ENCODE measurements around the gene ENAM.
"Not testable (repeated sequence)": the region's sequence is repeated elsewhere in the genome, so short reads cannot be mapped to it uniquely, and the experiment has no call there.

ENAM gene

DNA sequence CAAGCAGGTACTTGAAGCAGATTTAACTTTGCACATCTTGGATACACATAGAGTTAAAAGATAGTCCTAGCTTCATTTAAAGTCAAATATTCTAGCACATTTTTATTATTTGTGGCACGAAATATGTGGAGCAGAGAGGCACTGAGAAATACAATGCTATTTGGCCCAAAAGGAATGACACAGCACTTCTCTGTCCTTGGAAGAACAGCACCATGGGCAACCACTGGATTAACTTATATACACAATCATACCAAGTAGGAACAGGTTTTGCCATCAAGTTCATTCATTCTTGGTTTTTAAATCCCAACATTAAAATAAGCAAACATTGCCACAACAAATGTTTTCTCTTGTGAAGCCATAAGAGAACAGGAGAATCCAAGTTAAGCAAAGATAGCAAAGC lies 924 bp upstream of the ENAM start:
- DNase-seq, result no peak

DNA sequence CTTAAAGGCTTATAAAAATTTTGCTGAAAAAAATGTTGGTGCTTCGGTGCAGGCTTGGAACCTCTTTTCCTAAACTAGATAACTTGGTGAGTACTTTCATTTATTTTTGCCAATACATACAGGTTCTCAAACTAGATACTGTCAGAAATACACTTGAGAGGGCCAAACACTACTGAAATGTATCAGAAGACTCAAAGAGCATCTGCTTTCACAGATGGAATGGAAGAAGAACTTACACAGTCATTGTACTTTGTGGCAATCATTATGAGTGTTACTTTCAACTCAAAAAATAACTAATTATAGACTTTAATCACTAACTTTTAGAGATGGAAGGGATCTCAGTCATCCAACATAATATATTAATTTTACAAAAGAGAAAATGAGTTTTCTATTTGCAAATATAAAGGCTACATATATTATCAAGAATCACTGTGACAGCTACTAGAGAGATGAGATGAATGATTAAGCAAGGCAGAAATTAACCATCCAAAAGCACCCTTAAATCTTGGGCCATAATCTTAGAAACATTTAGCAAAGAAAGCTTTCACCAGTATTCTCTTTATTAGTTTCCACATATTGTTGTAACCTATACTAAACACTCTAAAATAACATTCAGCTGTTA lies 1.0 kb downstream of the ENAM start:
- DNase-seq, result no peak

DNA sequence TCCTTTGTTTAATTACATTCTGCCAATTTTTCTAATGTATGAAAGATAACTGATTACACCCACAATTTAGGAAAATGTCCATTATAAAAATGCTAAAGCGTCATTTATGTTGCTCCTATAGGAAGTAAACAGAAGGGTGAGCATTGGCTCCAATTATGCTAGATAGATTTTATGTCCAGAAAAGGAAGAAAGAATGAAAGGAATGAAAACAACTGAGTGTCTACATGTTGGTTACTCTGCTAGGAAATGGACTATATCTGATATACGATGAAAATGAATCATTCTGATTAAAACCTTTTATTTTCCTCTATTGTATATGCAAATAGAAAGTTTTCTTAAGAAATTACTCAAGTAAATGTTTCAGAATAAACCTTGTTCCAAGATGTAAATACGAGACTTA lies 1.6 kb downstream of the ENAM start:
- DNase-seq, result no peak

DNA sequence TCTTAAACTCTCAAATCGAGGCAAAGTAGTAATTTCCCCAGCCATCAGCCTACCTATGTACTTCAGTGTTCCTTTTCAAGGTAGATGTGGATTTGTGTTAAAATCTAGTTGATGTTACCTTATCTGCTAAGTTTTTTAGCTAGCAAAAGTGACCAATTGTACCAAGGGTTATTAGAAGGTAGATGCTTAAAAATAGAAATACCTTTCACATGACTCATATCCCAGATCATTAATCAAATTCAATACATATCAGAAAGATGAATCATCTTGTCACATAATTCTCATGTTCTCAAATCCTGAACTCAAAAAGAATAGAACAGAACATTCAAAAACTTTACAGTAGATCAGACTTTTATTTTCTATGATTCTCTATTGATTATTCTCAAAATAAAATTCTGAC lies 3.5 kb downstream of the ENAM start:
- no peak for DNase-seq

DNA sequence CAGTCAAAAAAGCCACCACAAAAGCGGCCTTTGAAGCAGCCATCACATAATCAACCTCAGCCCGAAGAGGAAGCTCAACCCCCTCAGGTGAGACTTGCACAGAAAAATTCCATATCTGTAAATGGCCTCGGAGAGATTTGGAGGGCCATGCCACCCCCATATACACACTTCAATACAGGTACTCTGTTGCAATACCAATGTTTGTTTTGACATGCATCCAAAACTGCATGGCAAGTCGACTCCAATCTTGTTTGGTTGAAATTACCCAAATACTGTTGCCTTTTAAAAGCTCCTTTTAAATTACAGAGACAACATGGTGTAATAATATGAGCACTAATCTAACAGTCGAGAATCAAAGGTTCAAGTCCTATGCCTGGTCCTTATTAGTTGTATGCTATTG lies 5.9 kb downstream of the ENAM start:
- DNase-seq, result no peak

DNA sequence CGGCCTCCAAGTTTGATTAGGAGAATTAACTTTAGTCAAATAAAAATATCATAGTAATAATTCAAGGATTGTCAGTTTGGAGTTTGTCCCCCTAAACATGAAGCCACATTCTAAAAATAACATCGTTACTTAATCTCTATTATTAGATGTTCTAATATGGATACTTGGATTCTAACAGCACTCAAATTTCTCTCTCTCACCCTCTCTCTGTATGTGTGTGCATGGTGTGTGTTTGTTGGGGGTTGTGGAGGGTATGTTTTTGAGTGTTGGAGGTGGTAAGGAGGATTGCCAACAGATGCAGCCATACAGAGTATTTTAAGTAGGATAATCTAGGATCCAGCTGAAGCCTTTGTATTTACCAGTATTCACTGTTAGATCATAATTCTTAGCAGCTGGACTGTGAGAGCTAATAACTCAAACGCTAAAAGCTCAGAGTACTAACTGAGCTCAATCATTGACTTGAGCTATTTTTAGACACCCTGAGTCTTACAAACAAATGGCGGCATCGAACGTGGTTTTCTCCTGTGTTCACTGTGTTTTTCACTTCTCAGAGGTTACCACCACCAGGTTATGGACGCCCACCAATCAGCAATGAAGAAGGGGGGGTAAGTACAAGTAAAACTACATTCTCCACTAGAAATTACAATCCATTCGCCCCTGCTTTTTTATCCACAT lies 8.8 kb downstream of the ENAM start:
- peak; percentile 67 to 75 for DNase-seq

DNA sequence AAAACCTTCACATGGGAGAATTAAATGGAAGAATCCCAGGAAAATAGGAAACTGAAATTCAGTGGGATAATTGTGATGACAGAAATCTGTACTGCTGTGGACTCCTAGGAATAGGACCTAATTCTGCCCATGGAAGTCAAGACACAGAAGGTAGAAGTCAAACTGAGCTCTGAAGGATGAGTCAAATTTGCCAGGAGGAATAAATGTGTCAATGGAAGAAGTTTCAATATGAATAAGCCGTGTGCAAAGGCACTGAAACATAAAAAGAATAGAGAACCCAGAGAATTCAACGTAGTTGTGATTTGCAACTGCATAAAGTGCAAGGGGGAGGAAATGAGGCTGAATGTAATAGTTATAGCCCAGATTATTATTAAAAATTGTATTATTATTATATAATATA lies 11.6 kb downstream of the ENAM start:
- no peak for DNase-seq

DNA sequence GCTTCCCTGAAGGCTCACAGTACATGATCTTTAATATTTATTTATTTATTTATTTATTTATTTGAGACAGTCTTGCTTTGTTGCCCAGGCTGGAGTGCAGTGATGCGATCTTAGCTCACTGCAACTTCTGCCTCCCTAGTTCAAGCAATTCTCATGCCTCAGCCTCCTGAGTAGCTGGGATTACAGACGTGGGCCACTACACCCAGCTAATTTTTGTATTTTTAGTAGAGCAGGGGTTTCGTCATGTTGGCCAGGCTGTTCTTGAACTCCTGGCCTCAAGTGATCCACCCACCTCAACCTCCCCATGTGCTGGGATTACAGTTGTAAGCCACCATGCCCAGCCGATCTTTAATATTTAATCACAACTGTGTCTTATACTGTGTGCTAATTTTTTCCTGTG lies 22.2 kb downstream of the ENAM start:
- DNase-seq, result not testable (repeated sequence)

DNA sequence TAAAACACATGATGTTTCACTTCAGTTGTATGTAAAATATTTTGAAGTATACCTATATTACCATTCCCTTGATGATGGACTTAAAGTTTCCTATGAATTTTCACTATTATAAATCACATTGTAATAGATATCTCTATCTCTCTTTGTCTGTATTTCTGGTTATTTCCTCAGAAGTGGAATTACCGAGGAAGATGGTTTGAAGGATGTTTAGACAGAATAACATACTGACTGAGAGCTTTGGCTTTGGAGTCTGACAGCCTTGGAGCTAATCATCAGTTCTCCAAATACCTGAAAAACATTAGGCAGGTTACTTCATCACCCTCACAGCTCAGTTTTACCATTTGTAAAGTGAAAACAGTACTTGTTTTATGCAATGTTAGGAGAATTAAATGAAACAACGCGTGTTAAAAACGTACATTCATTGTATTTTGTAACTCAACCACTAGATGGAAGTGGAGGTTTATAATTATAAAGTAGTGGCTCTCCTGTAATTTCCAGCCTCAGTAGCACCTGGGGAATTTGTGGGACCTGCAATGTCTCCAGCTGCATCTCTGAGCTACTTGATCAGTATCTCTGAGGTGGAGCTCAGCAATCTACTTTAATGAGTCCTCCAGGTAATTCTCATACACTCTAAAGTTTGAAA lies 23.4 kb downstream of the ENAM start:
- DNase-seq, result peak in 1 of 2 experiments; percentile 39

DNA sequence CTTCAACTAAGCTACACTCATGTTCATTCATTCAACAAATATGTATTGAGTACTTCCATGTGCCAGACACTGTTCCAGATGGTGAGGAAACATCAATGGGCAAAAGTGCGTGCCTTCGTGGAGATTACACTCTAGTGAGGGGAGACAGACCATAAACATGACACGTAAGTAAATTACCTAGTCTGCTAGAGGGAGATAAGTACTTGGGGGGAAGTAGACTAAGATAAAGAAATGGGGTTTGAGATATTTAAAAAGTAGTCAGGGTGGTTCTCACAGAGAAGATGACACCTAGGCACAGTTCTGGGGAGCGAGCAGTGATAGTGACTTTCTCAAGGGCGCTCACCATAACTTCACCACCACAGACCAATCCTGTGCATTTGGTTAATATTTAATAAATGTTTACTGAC lies 26.1 kb downstream of the ENAM start:
- DNase-seq, result no peak

DNA sequence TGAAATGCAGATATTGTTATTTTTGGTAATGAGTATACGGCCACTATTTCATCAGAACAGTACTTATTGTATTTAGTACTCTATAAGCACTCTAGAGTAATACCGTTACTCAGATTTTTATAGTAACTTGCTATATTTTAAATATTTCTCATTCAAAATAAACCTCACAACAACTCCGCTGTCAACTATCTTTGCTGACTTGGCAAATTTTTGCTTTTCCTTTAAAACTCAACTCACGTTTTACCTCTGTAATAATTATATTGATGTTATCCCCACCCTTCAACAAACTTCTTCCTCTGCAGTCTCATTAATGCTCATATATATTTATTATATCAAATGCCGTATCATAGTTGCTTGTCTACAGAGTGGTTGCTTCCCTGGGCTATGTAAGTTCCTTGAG lies 28.8 kb downstream of the ENAM start:
- no peak for DNase-seq

DNA sequence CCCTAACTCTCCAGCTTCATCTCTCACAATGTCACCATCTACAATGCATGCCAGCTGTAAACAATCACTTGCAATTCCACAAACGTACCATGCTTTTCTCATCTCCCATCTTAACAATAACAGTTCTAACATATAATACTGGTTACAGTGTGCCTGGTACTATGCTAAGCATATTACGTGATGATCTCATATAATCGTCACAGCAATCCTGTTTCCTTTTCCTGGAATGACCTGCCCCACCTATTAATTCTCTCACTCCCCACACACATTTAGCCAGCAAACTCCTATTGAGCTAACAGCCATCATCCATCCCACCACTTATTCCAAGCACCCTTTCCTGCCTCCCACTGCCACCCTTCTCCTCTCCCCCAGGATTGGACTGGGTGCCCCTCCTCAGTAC lies 29.9 kb downstream of the ENAM start:
- DNase-seq, result no peak

DNA sequence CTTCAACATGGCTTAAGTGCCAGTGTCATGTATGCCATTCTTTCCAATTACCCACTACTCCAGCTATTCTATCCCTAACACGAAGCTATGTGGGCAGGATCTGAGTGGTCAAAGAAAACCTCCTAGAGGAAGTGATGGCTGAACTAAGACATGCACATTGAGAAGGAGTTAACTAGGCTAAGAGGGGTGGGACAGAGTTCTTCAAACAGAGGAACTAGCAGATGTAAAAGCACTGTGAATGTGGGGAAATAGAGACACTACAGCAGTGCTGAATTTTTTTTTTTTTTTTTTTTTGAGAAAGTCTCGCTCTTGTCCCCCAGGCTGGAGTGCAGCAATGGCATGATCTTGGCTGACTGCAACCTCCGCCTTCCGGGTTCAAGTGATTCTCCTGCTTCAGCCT lies 31.6 kb downstream of the ENAM start:
- DNase-seq, result no peak

DNA sequence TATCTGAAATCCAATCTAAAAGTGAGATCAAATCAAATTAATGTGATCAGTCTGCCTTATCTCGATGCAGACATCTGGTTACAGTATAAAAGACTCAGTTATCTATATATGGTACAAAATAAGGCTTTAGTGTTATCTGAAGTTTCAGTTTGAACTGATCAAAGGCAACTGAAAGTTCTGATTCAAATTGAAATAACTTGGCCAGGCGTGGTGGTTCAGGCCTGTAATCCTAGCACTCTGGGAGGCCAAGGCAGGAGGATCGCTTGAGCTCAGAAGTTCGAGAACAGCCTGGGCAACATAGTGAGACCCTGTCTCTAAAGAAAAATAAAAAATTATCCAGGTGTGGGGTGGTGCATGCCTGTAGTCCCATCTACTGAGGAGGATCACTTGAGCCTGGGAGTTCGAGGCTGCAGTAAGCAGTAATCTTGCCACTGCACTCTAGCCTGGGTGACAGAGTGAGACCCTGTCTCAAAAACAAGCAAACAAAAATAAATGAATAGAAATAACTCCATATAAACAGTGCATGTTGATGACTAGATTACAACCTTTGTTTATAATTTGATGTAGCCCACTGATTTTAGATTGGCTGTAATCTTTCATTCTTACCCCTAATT lies 32.9 kb downstream of the ENAM start:
- not testable (repeated sequence) for DNase-seq

DNA sequence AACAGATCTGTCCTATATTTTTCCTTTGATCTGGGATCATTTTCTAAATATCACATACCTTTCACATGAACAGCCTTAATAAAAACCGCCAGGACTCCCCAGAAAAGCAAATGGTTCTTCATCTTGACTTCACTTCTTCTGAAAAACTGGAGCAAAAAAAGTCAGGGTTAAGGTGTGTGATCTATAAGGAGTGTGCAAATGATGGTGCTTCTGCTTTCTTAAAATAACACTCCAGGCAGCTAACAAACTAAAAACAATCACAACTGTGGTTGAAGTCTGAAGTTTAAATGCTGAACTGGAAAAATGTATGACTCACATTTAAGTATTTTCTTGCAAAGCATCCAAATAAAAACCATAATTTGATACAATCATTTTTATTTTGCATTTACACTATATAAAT lies 37.8 kb downstream of the ENAM start, which contains the start of gene JCHAIN:
JCHAIN (minus strand) TSS at position 140 of the 400 bp plus-strand sequence; CDS start at position 122, 18 bp downstream.
- no peak for DNase-seq

DNA sequence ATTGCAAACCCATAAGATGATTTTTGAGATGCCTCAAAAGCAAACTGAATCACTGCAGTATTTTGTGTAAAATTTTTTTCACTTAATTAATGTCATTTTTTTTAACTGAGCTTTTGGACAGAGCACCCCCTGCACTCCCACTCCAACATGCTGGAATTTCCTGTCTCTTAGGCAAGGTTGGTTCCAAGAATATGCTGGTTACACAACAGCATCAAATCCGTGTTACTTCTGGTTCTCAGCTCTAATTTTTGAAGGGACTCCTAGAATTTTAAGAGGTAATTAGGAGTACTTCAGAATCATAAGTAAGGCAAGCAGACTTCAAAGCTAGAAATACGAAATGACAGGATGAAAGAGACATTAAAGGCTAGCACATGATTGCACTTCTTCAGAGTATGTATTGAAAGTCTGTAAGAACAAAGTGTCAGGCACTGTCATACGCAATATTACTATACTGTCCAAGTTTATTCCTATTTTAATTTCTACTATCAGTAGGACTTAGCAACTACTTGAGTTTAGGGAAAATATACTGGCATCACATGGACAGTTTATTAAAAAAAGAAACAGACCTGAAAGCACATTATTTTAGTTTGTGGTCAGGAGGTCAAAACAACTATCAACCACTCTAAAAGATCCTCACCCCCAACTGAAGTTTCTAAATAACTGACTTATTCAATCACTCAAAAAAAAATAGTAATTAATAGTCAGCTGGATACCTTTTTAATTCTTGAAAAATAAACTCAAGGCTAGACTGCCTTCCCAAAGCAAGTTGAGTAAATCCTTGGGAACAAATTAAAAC lies 39.4 kb downstream of the ENAM start:
- DNase-seq, result no peak

DNA sequence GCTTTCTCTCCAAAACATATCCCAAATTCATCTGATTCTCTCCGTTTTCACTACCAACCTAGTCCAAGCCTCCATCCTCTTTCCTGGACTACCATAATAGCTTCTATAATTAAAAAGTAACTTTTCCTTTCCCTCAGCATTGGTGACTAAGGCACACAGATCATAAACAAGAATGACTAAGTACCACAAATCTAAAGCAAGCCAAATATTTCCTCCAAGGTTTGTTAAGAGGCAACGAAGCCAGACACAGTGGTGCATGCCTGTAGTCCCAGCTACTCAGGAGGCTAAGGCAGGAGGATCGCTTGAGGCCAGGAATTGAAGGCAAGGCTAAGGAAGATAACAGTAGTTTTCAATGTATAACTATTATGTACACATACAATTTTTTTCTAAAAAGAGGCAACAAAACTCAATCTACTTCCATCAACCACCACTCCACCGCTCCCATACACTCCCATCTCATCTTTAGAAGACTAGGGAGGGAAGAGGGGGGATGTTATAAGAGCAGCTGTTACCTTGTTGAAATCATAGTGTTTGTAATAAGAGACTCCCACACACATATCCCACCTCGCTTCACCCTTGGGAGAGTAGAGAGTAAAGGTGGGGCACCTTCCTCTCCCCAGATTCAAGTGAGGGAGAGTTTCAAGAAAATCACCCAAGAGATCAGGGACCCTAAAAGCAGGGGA lies 41.9 kb downstream of the ENAM start:
- no peak for DNase-seq

DNA sequence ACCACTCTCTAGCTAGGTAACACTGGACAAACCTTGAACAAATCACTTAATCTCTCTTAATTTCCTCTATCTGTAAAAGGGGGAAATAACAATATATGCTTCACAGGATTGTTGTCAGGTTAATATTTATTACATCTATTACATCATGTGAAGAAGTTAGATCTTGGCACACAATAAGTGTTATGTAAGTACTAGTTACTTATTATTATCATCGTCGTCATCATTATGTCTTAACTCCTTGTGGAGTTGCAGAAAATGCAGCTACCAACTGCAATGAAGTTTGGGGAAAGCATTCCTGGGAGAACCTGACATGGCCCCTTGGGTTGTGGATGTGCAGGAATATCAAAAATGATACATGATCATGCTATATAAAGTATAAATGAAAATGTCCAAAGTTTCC lies 42.5 kb downstream of the ENAM start:
- DNase-seq, result no peak

DNA sequence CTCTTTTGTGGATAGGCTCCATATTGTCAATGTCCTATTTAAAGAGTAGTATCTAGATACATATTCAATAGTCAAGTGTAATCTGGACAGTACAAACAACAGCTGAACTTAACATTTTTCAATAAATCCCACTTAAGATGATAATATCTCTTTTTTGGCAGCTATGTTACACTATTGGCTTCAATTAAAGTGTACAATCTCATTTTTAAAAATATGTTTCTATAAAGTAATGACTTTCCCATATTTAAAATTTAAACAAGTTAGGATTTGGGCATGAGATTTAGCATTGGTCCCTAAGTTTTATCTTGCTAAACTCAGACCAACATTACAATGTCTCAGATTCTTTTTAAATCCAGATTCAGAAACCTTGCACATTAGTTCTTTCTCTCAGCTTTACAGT lies 45.6 kb downstream of the ENAM start:
- DNase-seq, result no peak

DNA sequence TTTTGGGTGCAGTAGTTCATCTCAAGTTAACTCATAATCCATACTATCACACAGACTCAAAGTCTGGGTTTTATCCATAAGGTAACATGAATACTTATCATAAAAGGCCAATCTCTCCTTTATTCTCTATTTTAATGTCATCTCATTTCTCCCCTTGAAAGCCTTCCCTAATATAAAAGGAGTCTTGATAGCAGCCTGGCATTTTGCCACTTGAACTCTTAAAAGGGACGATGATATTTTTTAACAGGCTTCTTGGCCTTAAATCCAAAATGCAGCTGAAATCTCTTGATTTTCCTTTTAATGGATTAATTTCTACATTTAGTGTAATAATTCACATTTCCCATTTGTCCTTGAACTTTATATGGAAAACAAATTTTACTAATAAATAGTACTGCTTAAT lies 46.2 kb downstream of the ENAM start:
- no peak for DNase-seq

DNA sequence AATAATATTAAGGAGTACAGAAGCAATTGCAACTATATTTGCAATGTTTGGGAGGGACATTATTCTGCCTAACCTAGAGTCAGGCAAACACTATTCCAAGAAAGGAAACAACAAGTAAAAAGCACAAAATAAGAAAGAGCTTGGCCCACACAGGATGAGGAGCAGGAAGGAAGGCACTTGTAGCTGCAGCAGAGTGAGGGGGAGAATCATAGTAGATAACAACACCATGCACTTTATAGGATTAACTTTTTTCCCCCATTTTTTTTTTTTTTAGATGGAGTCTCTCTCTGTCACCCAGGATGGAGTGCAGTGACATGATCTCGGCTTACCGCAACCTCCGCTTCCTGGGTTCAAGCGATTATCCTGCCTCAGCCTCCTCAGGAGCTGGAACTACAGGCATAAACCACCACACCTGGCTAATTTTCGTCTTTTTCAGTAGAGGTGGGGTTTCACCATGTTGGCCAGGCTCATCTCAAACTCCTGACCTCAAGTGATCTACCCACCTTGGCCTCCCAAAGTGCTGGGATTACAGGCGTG lies 48.1 kb downstream of the ENAM start:
- DNase-seq, result no peak

DNA sequence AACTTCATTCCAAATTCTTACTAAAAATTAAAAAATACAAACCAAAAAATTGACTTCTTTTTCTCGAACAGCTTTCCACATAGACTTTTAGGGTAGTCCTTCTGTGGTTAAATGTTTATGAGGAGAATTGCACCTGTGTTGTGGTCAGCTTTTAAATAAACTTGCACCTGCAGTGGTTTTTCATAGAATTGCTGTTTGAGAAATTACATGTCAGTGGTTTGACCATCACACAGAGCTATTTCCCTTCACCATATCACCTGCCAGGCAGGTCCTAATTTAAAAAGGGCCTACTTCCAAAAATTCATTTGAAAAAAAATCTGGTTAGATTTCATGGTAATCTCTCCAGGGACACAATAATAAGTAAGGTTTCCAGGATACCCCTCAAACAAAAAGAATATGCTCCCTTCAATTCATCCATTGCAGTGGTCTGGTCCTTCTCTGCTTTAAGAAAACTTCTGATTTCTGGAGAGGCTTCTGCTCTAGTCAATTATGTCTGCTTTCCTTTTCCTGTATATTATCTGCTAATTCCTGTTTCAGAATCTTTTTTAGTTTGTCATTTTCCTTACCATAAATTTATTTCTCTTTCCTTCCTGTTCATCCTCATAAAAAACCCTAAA lies 49.9 kb downstream of the ENAM start:
- DNase-seq, result no peak
